Heart left ventricle (tissue), 13 donors: ENCODE data around the gene RTTN.

Experiments used
- POLR2A ChIP-seq, 2 donors: fragments of 450-650 bp; IDR thresholded peaks; one replicate each; pipeline ENCODE4 v1.6.1; 2017; ENCODE audit warnings: antibody characterized with exemption in 2 of 2, mild to moderate bottlenecking in 2 of 2, moderate library complexity in 2 of 2
- TF ChIP-seq, protein P1 (sequence below), 12 donors: fragments of 200-600 bp; sonication (generic) in 4 of 12; IDR thresholded peaks; one replicate each; pipeline versions ENCODE4 v1.5.0 to v1.8.0; 2018 to 2022; ENCODE audit warnings: antibody characterized with exemption in 12 of 12, mild to moderate bottlenecking in 5 of 12
- donor health status: ischemic (EF 13 %, LVEDD 7.1; RV severe dilation, severe dysfunction).
- donor health status: DM: no; HTN: yes; CAD: no.
- donor health status: DM: no; HTN: no; CAD: no.
- donor health status: ischemic (EF 25% LVEDD 6.9; RV normal size, moderate dysfunction).
- donor health status: ischemic (EF 25% LVEDD 5.7; RV mildly dilated, moderate dysfunction).
- donor health status: ischemic (EF 35%, LVEDD 5.7; RV mildly dilated, moderate dysfunction).
- donor health status: nonischemic (EF 11% LVEDD 7.7; RV severe dilation, severe dysfunction).
- donor health status: DM: yes; HTN: yes; CAD: no.
- donor health status: PGD.
- donor health status: ischemic (EF 29% LVEDD 5.4; RV normal size, mild dysfunction).
- donor health status: nonischemic (EF 23%, LVEDD 6.1; RV moderate dilation, normal function).

DNA sequence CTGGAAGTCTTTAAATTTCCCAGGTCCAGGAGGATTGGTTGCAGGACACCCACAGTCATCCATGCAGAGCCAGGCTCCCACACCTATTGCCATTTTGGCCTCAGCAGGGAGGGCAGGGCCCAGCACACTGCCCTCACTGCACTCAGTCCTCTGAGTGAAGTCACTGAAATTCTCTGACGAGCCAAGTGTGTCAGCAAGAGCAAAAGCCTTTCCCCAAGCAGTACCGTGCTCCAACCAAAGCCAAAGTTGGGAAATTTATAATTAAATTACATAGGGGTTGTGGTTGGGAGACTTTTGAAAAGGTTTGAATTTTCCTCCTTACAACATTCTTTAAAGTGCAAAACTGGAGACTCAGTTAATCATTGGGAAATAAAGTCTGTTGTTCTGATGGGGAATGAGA is 159.3 kb downstream of the RTTN start:
- TF ChIP-seq, protein P1, sequence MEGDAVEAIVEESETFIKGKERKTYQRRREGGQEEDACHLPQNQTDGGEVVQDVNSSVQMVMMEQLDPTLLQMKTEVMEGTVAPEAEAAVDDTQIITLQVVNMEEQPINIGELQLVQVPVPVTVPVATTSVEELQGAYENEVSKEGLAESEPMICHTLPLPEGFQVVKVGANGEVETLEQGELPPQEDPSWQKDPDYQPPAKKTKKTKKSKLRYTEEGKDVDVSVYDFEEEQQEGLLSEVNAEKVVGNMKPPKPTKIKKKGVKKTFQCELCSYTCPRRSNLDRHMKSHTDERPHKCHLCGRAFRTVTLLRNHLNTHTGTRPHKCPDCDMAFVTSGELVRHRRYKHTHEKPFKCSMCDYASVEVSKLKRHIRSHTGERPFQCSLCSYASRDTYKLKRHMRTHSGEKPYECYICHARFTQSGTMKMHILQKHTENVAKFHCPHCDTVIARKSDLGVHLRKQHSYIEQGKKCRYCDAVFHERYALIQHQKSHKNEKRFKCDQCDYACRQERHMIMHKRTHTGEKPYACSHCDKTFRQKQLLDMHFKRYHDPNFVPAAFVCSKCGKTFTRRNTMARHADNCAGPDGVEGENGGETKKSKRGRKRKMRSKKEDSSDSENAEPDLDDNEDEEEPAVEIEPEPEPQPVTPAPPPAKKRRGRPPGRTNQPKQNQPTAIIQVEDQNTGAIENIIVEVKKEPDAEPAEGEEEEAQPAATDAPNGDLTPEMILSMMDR (IDR thresholded peaks at IDR 0.05): no peak
- TF ChIP-seq POLR2A (IDR thresholded peaks at IDR 0.05): no peak
